Ovary (tissue), 9 donors: ENCODE measurements around the gene COL27A1. TPM values are rescaled to one million over a fixed set of nuclear protein-coding genes. Genes with fewer than 3 reads are reported as not detected.

ENCODE experiments used
- DNase-seq, 5 donors: peaks; one replicate each; pipeline ENCODE4 v3.0.0-alpha.2; 2019 to 2020
- H3K27ac ChIP-seq, 2 donors: fragments of 200-600 bp; one replicate each; pipeline versions ENCODE4 v1.5.1 to v1.8.0; 2019 to 2022
- H3K27me3 ChIP-seq: fragments of 200-600 bp; one replicate; pipeline ENCODE4 v1.8.0; 2022
- H3K36me3 ChIP-seq: fragments of 200-600 bp; sonication (generic); one replicate; pipeline ENCODE4 v1.5.1; 2019
- H3K4me1 ChIP-seq: one replicate; pipeline ENCODE4 v1.8.1; 2013; ENCODE audit warnings: mild to moderate bottlenecking, moderate library complexity; ENCODE audit not compliant: insufficient read depth
- H3K4me3 ChIP-seq: fragments of 200-600 bp; sonication (generic); one replicate; pipeline ENCODE4 v1.5.1; 2017
- H3K9me3 ChIP-seq, 2 donors: fragments of 200-600 bp in 1 of 2; sonication (generic) in 1 of 2; one replicate each; pipeline versions ENCODE4 v1.5.1 to v1.8.1; 2013 to 2019; ENCODE audit warnings: mild to moderate bottlenecking in 1 of 2, moderate library complexity in 1 of 2
- EP300 ChIP-seq: sonication (generic); formaldehyde crosslinking; IDR thresholded peaks from one replicate; pipeline ENCODE4 v1.6.1; 2017; ENCODE audit warnings: antibody characterized with exemption
- POLR2A ChIP-seq: fragments of 450-650 bp; IDR thresholded peaks from one replicate; pipeline ENCODE4 v1.6.1; 2017; ENCODE audit warnings: antibody characterized with exemption, mild to moderate bottlenecking, moderate library complexity
- WGBS, 3 donors: extraction: QIAGEN DNeasy Blood & Tissue Kit in 1 of 3; methylation state at CpG; one replicate each; pipeline versions ENCODE4 v1.1.5 to v1.1.7; 2013 to 2017; 5-methylcytosine and 5-hydroxymethylcytosine counted together
- intact Hi-C, 4 donors: fragments of 100-400 bp; cut with DNase I; formaldehyde crosslinking; loops; one replicate each; pipeline versions ENCODE4 v1.11.0 to v1.15.1; 2022 to 2023
- polyA plus RNA-seq, 2 donors: library from polyadenylated mRNA; stranded (reverse); fragments of 200-250 nt in 1 of 2; fragments of 350-450 nt in 1 of 2; fragmentation: Illumina TruSeq in 1 of 2; extraction: RNeasy Lipid Tissue Mini Kit (QIAGEN cat#74804) in 1 of 2; gene quantifications; one replicate each; pipeline ENCODE4 v1.2.3, GENCODE V29; 2013 to 2014
- total RNA-seq, 7 donors: library from RNA; depleted of rRNA in 2 of 7; stranded (reverse); fragments of >200 nt in 2 of 7; fragmentation: NEBNext Ultra II Directional in 3 of 7; extraction: Animal tissue kit (Norgen Biotek cat#: 25700) in 3 of 7; gene quantifications; one replicate each; pipeline versions ENCODE4 v1.1.0 to v1.2.4, GENCODE V29; 2016 to 2023
- TF ChIP-seq, protein P1 (sequence below), 3 donors: fragments of 450-650 bp in 2 of 3; fragments of 200-600 bp in 1 of 3; IDR thresholded peaks; one replicate each; pipeline versions ENCODE4 v1.5.1 to v1.8.0; 2016 to 2022; ENCODE audit warnings: antibody characterized with exemption in 3 of 3, mild to moderate bottlenecking in 1 of 3
- donor health status: DM: no; HTN: no; CAD: no; lungs with moderate emphysema.
- donor health status: DM: no; HTN: no; CAD: no.
- donor health status: Bipolar disorder and iron deficiency.
- donor health status: DM: yes; HTN: yes; CAD: no.
- donor health status: DM: no; HTN: no; CAD: no.
- donor health status: DM: yes; HTN: yes; CAD: no.

The COL27A1 gene
- total and polyA plus RNA-seq, 9 donors, result 5.2 to 91.2 (median 16.8) TPM

DNA sequence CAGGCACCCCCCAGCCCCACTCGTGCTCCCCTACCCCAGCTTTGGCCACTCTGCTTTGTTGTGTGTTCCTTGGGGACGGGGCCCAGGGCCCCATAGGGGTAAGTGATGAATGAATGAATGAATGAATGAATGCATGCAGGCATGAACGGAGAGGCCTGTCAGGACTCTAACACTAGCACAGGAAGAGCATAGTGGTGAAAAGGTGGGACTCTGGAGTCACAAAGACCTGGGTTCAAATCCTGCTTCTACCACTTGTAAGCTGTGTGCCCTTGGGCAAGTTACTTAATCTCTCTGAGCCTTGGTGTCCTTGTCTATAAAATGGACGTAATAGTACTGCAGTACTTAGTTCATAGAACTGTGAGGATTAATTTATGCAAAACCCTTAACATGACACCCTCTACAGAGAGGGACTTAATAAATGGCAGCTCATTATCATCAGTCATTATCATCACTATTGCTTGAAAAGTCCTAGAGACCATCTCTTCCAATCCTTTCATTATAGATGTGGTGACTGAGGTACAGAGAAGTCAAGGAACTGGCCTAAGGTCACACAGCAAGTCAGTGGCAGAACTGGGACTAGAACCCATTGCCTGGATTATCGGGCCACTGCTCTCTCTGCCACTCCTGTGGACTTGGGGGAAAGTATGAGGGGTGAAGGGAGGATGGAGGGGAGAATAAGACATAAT, 187.6 kb downstream of the COL27A1 start:
- TF ChIP-seq POLR2A (no peak), EP300 (no peak)
- TF ChIP-seq, protein P1, sequence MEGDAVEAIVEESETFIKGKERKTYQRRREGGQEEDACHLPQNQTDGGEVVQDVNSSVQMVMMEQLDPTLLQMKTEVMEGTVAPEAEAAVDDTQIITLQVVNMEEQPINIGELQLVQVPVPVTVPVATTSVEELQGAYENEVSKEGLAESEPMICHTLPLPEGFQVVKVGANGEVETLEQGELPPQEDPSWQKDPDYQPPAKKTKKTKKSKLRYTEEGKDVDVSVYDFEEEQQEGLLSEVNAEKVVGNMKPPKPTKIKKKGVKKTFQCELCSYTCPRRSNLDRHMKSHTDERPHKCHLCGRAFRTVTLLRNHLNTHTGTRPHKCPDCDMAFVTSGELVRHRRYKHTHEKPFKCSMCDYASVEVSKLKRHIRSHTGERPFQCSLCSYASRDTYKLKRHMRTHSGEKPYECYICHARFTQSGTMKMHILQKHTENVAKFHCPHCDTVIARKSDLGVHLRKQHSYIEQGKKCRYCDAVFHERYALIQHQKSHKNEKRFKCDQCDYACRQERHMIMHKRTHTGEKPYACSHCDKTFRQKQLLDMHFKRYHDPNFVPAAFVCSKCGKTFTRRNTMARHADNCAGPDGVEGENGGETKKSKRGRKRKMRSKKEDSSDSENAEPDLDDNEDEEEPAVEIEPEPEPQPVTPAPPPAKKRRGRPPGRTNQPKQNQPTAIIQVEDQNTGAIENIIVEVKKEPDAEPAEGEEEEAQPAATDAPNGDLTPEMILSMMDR (IDR thresholded peaks at IDR 0.05), result no peak
- no peak overlapping the region for H3K4me3 ChIP-seq
- no peak for DNase-seq
- H3K9me3 ChIP-seq, result no peaks in the 10 kb centered on the region
- WGBS, 3 donors, result 83 to 87% (median 87%) methylated on average over 5 of the region's 5 CpGs
- H3K27ac ChIP-seq, result no peak overlapping the region
- intact Hi-C loops, result no loop called here
- no peaks in the 10 kb centered on the region for H3K4me1 ChIP-seq
- H3K36me3 ChIP-seq, result no peaks in the 10 kb centered on the region
- H3K27me3 ChIP-seq, result no peaks in the 10 kb centered on the region

DNA sequence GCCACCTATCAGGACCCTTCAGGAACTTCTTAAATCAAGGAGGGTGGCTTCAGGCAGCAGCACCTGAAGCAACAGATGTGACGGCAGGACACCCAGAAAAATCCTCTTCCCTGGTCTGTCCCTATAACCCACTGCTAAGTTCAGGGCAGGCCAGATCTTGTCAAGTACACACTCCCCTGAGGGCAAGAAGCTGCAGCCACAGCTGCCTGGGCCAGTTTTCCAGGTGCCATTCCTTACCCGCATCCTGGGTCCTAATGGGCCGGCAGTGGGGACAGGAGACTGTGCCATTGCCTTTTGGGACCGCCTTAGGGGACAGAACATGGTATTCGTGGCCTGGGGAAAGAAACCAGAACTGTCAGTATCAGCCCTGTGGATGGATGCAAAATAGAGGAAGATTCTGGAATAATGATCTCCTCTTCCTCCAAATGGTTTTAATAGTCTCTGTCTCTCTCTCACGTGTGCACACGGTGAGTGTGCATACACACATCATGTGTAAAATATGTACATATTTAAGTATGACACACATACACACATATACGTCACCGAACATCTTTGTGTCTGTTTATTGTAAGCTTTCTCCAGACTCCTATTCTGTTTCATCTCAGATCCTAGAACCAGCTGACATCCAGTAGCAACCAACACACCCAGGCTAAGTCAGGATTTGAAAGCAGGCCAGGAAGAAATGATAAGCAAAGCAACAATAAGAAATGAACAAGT, 188.3 kb downstream of the COL27A1 start:
- Histone ChIP-seq H3K9me3 (no peaks in the 10 kb centered on the region), H3K36me3 (no peaks in the 10 kb centered on the region), H3K27me3 (no peaks in the 10 kb centered on the region), H3K4me1 (no peaks in the 10 kb centered on the region), H3K4me3 (no peak overlapping the region), H3K27ac (no peak overlapping the region)
- DNase-seq, result no peak
- 82 to 90% (median 88%) methylated on average over 9 of the region's 9 CpGs for WGBS, 3 donors
- TF ChIP-seq EP300 (no peak), POLR2A (no peak)
- TF ChIP-seq, protein P1 (IDR thresholded peaks at IDR 0.05), result no peak
- intact Hi-C loops, result no loop called here

DNA sequence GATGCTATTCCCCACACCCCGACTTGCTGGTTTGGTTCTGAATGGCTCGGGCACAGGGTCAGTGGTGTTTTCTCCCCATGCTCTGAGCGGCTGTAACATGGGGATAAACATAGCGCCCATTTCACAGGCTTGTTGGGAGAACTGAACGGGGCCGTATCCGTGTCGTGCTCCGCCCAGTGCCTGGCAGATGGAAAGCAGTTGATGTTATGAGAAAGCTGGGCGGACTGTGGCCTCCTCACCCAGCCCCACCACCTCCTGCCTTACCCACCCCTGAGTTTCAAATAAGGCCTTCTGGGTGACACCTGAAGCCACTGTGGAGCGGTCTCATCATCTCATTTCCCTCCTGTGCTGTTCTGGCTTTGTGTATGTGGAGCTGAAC, 188.8 kb downstream of the COL27A1 start:
- intact Hi-C loops, result no loop called here

DNA sequence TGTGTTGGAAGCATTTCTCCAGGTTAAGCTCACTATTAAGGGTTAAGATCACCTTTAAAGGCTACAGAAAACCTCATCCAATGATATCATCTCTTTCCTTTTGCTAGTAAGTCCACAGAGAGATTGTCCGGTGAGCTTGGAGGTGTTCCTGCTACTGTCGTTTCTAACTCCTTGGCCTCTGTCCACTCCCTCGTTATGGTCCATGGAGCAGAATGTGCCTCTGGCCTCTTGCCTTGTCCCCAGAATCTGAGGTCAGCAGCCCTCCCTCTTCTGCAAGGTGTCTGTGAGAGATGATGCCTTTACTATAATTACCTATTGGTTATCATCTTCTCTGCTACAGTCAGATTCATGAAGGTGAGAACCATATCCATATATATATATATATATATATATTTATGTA, 189.4 kb downstream of the COL27A1 start:
- H3K36me3 ChIP-seq, result no peaks in the 10 kb centered on the region
- H3K27me3 ChIP-seq, result no peaks in the 10 kb centered on the region
- WGBS, 3 donors, result 30 to 41% (median 35%) methylated on average over 3 of the region's 3 CpGs
- no peaks in the 10 kb centered on the region for H3K9me3 ChIP-seq
- no peak overlapping the region for H3K27ac ChIP-seq
- TF ChIP-seq EP300 (no peak), POLR2A (no peak)
- TF ChIP-seq, protein P1 (IDR thresholded peaks at IDR 0.05), result no peak
- intact Hi-C loops, result loop anchor here in 1 of 4 donors (5.0 kb wide), 1 partner anchor 53 kb away; no protein-coding TSS in a partner anchor
- no peaks in the 10 kb centered on the region for H3K4me1 ChIP-seq
- DNase-seq, result no peak
- H3K4me3 ChIP-seq, result no peak overlapping the region

More for the DNA sequence above, 188.8 kb downstream of the COL27A1 start:
- WGBS, 3 donors, result 78 to 84% (median 84%) methylated on average over 11 of the region's 11 CpGs
- H3K27me3 ChIP-seq, result no peaks in the 10 kb centered on the region
- H3K27ac ChIP-seq, result no peak overlapping the region
- H3K9me3 ChIP-seq, result no peaks in the 10 kb centered on the region
- no peak for DNase-seq
- TF ChIP-seq POLR2A, result no peak
- TF ChIP-seq, protein P1 (IDR thresholded peaks at IDR 0.05), result no peak
- TF ChIP-seq EP300, result no peak
- H3K36me3 ChIP-seq, result no peaks in the 10 kb centered on the region
- H3K4me3 ChIP-seq, result no peak overlapping the region
- no peaks in the 10 kb centered on the region for H3K4me1 ChIP-seq
